Kasumi-1 (cell line): ENCODE data around the gene PRICKLE2.

ENCODE experiments used
- DNase-seq, 2 experiments: peaks; one replicate each; lab custom pipeline; 2025; lab: John Stamatoyannopoulos, UW

The PRICKLE2 gene

GRCh38 chr3:64247991-64248646 lies 22.9 kb upstream of the PRICKLE2 start:
- no peak for DNase-seq

DNA sequence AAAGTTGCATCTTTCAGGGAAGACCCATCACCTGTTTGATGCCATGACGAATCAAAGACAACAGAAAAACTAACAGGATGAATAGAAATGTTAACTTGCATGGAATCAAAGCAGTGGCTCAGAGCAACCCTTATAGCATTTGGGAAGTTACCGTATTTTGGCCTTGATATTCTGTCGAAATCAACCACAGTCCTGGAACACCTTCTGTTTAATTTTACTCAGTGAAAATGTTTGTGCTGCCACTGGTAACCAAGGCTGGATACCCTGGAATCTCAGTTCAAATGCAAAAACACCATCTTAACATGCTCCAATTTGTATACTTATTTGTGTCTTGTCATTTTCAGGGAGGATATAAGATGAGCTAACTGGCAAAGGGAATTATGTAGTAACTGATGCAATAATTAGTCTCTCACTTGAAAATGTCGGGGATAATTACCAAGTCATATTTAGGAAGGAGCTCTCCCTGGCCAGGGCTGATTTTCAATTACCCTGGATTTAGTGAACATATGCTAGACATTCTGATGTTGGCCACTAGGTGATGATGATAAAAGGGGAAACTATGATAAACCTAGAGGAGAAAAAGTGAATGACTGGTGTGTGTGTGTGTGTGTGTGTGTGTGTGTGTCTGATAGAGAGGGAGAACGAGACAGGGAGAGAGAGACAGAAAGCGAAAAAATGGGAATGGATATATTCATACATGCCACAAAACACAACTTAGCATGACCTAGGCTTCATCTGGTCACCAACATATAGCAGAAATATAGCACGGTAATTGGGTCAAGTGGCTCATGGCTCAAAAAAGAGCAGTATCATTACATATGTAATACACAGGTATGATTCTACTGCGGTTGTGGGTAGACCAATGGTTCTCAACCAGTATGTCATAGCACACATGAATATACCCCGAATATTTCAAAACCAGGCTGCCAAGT lies 19.0 kb upstream of the PRICKLE2 start:
- DNase-seq, result peak; percentile 12 to 60

DNA sequence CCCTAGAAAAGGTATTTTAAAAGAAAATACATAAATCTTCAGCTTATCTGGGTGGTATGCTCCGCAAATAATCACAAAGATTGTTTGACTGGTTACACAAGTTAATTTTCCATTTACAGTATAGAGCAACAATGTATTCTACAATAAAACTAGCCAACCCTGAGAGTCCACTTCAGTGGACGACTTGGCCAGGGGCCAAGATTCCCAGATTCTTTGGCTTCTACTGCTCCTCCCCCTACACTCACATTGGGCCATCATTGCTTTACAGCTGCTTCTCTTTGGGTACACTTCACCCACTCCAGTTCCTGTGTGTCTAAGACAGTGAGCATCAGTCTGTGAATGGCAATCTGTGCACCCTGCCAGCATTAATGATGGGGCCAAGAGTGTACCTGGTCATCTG lies 17.2 kb upstream of the PRICKLE2 start:
- DNase-seq, result no peak

DNA sequence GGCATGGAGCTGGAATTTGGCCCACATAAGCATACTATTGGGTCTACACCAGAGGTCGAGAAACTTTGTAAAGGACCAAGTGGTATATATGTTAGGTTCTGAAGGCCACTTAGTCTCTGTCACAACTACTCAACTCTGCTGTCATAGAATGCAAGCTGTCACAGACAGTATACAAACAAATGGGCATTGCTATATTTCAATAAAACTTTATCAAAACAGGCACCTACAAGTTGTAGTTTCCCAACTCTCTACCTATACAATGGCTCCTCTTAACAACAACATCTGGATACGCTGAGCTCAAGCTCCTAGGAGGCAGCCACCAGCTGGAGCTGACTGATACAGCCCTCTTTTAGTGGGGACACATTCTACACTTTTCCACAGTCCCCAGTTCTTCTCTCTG lies 15.7 kb upstream of the PRICKLE2 start:
- no peak for DNase-seq

- no peak for DNase-seq
Measured at GRCh38 chr3:64240396-64240795, 15.1 kb upstream of the PRICKLE2 start.

DNA sequence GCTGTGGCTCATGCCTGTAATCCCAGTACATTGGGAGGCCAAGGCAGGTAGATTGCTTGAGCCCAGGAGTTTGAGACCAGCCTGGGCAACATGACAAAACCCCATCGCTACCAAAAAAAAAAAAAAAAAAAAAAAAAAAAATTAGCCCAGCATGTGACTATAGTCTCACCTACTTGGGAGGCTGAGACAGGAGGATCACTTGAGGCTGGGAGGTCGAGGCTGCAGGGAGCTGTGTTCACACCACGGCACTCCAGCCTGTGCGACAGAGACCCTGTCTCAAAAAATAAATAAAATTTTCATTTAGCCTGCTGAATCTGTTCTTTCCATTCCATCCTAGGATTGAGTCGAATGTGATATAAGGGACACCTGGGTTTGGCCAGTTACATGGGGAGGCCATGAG lies 14.6 kb upstream of the PRICKLE2 start:
- DNase-seq, result no peak

- no peak for DNase-seq
Measured at GRCh38 chr3:64238971-64239667, 13.9 kb upstream of the PRICKLE2 start.

- DNase-seq, result no peak
Measured at GRCh38 chr3:64237083-64237482, 11.8 kb upstream of the PRICKLE2 start.

GRCh38 chr3:64235605-64236004 lies 10.3 kb upstream of the PRICKLE2 start:
- DNase-seq, result no peak

DNA sequence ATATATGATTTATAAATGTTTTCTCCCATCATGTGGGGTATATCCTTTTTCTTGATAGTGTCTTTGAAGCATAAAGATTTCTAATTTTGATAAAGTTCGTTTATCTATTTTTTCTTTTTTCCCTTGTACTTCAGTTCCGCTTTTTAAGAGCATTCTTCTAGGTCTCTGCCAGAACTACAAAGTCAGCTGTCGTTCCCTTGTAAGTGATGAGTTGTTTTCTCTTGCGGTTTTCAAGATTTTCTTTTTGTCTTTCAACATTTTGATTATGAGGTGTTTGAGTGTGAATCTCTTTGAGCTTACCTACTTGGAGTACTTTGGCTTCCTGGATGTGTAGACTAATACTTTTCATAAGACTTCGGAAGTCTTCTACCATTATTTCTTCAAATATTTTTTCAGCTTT lies 9.3 kb upstream of the PRICKLE2 start:
- no peak for DNase-seq

DNA sequence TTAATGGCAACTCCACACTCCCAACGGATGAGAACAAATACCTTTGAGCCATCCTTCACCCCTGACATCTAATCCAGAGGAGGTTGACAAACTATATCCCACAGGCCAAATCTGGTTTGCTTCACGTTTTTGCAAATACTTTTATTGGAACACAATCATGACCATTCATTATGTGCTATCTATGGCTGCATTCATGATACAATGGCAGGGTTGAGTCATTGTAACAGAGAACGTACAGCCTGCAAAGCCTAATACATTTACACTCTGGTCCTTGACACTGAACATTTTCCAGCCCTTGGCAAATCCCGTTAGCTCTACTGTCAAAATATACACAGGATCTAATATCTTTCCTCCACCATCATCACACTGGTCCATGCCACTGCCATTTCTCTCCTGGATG lies 7.6 kb upstream of the PRICKLE2 start:
- DNase-seq, result no peak

- DNase-seq, result no peak
Measured at GRCh38 chr3:64229903-64230302, 4.6 kb upstream of the PRICKLE2 start.

DNA sequence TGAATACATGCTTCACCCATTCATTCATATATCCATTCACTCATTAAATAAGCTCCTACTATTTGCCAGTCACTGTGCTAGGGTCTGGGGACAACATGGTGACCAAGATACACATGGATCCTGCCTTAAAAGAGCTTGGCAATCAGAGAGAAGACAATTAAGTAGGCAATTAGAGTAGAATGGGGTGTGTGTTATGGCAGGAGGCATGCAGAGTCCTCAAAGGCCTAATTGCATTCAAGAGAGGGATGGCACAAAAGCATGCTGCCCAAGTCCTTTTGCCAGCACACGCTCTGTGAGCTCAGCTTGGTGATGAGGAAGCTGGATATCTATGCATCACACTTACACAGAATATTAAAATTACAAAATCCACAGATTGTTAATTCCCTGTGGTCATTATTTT lies 2.8 kb upstream of the PRICKLE2 start:
- no peak for DNase-seq

DNA sequence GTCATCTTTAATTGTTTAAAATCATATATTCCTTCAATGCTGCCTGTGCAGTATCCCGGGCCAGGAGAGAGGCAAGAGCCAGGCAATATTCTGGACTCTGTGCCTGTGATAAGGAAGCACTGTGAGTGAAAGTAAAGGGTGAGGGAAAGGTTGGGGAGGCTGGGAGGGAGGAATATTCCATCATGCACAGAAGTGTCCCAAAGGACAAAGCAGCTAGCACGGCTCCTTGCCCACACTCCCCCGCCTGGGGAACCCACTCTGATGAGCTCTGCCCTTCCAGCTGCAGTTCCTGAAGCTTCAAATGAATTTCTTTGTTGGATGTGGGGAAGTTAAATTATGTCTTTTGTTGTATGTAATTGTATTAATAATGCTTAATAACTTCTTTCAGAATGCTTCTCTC lies 1.5 kb upstream of the PRICKLE2 start:
- DNase-seq, result no peak

DNA sequence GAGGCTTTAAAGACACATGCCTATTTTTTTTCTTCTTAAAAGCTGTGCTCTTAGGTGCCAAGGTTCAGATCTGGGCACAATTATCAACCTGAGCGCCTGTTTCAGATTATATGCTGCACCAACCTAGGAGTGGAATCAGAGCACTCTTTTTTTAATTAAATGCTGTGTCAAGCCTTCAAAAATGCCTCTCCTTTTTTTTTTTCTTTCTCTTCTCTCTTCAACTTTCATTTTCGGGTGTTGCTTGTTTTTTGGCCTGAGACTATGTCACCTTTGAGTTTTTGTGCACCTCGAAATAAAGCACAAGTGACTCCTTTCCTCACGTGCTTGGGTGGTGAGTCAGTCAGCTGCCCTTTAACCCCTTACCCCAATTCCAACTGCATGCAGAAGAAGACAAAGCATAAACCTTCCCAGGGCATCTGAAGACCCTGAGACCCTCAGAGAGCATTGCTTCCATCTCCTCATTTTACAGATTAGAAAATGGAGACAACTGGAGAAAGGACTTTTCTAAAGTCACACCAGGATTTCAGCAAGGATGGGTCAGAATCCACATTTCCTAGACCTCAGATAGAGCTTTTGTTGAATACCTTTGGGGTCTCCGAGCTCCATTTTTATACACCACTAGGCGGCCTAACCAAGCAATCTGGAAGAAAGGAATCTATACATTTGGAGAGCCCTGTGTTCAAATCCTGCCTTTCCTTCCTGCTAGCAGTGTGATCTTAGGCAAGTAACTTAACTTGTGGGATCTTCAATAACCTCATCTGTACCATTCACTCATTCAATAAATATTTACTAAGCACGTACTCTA lies 631 bp upstream of the PRICKLE2 start:
- no peak for DNase-seq

- DNase-seq, result no peak
Measured at GRCh38 chr3:64223791-64224745, 1.2 kb downstream of the PRICKLE2 start.

- no peak for DNase-seq
Measured at GRCh38 chr3:64222501-64223111, 2.7 kb downstream of the PRICKLE2 start.

DNA sequence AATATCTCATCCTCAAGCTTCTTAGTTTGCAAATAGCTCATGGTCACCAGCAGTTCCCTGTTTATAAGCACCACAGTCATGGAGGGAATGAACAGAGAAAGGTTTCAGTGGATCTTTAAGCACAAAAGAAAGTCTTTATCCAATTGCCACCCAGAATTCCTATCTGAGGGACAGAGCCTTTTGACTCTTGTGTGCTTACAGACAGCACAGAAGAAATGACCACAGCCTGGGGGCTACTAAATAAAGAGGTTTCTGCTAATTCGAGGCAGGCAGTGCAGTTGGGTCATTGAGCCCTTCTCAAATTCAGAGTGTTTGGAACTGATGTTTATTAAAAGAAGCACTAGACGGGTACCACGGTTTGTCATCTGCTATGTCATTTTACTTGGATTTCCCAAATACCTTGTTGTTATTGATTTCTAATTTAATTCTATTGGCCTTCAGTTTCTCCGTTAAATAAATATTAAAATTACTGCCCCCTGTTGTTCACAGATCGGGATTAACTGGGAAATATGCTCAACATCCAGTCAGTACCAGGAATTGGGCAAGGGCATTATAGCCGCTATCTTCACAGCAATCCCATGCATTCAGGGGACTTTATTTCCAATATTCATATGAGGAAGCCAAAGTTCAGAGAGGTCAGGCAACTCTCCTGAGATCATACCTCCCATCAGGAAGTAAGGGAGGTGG lies 3.6 kb downstream of the PRICKLE2 start:
- DNase-seq, result no peak

- DNase-seq, result no peak
Measured at GRCh38 chr3:64220161-64220914, 4.9 kb downstream of the PRICKLE2 start.
